Tibial artery (tissue), 4 donors: ENCODE data around the gene GEMIN4.

Experiments used
- DNase-seq, 2 donors: peaks; one replicate each; pipeline ENCODE4 v3.0.0-alpha.2; 2019
- H3K27ac ChIP-seq, 2 donors: fragments of 200-600 bp; sonication (generic) in 1 of 2; 1 replicate in 1 of 2; 2 replicates in 1 of 2; pipeline ENCODE4 v1.5.1; 2018 to 2019; ENCODE audit warnings: mild to moderate bottlenecking in 1 of 2
- H3K27me3 ChIP-seq, 2 donors: fragments of 200-600 bp; sonication (generic) in 1 of 2; one replicate each; pipeline versions ENCODE4 v1.5.1 to v1.6.0; 2016 to 2019
- H3K36me3 ChIP-seq, 3 donors: fragments of 200-600 bp; sonication (generic) in 2 of 3; one replicate each; pipeline ENCODE4 v1.5.1; 2016 to 2019; ENCODE audit warnings: mild to moderate bottlenecking in 2 of 3
- H3K4me1 ChIP-seq, 4 donors: fragments of 200-600 bp; sonication (generic) in 2 of 4; 1 replicate in 3 of 4; 2 replicates in 1 of 4; pipeline ENCODE4 v1.5.1; 2016 to 2019
- H3K4me3 ChIP-seq, 2 donors: fragments of 200-600 bp; sonication (generic) in 1 of 2; 1 replicate in 1 of 2; 2 replicates in 1 of 2; pipeline ENCODE4 v1.5.1; 2018 to 2019; ENCODE audit warnings: mild to moderate bottlenecking in 2 of 2
- H3K9me3 ChIP-seq, 3 donors: fragments of 200-600 bp; sonication (generic) in 1 of 3; one replicate each; pipeline ENCODE4 v1.5.1; 2016 to 2019
- CTCF ChIP-seq, 2 experiments: fragments of 200-600 bp in 1 of 2; fragments of 450-650 bp in 1 of 2; IDR thresholded peaks; one replicate each; pipeline ENCODE4 v1.5.1; 2017 to 2019; ENCODE audit warnings: antibody characterized with exemption in 2 of 2, mild to moderate bottlenecking in 1 of 2, moderate library complexity in 1 of 2
- intact Hi-C: fragments of 100-400 bp; cut with DNase I; formaldehyde crosslinking; loops from one replicate; pipeline ENCODE4 v1.15.0; 2023; ENCODE audit warnings: low total_unique reads

GEMIN4 gene

GRCh38 chr17:797236-797840 lies 45.3 kb upstream of the GEMIN4 start:
- no peak overlapping the region for H3K27ac ChIP-seq
- intact Hi-C loops, result no loop called here
- H3K9me3 ChIP-seq, result no peaks in the 10 kb centered on the region
- no peak for DNase-seq
- no peak overlapping the region for H3K4me3 ChIP-seq
- no peak for TF ChIP-seq CTCF (IDR thresholded peaks at IDR 0.05)
- peaks cover 0 to 31% (median 12%) of the 10 kb centered on the region in 4 donors for H3K4me1 ChIP-seq
- H3K36me3 ChIP-seq, result peaks cover under 1 to 25% (median 5%) of the 10 kb centered on the region in 3 donors
- H3K27me3 ChIP-seq, result no peaks in the 10 kb centered on the region

- peaks cover 8 to 31% (median 13%) of the 10 kb centered on the region in 3 donors for H3K36me3 ChIP-seq
- no peak for TF ChIP-seq CTCF (IDR thresholded peaks at IDR 0.05)
- peaks cover 0 to 23% (median 9%) of the 10 kb centered on the region in 4 donors for H3K4me1 ChIP-seq
- H3K9me3 ChIP-seq, result no peaks in the 10 kb centered on the region
- no peaks in the 10 kb centered on the region for H3K27me3 ChIP-seq
- peak in 1 of 2 donors; percentile 38 for DNase-seq
- H3K27ac ChIP-seq, result no peak overlapping the region
- H3K4me3 ChIP-seq, result no peak overlapping the region
- intact Hi-C loops, result no loop called here
Observed at GRCh38 chr17:796609-797008, 44.5 kb upstream of the GEMIN4 start.

GRCh38 chr17:795721-796120 lies 43.7 kb upstream of the GEMIN4 start:
- no peak overlapping the region for H3K4me3 ChIP-seq
- no peak for DNase-seq
- peaks cover 8 to 35% (median 19%) of the 10 kb centered on the region in 3 donors for H3K36me3 ChIP-seq
- no peaks in the 10 kb centered on the region for H3K27me3 ChIP-seq
- no peaks in the 10 kb centered on the region for H3K9me3 ChIP-seq
- peaks cover 0 to 17% (median 9%) of the 10 kb centered on the region in 4 donors for H3K4me1 ChIP-seq
- no peak for TF ChIP-seq CTCF (IDR thresholded peaks at IDR 0.05)
- intact Hi-C loops, result loop anchor here (2.0 kb wide), 1 partner anchor 185 kb away; no protein-coding TSS in a partner anchor
- H3K27ac ChIP-seq, result peak overlapping the region; percentile 26 to 68

- peaks cover 8 to 32% (median 19%) of the 10 kb centered on the region in 3 donors for H3K36me3 ChIP-seq
- intact Hi-C loops, result loop anchor here (2.0 kb wide), 1 partner anchor 186 kb away; no protein-coding TSS in a partner anchor
- H3K27ac ChIP-seq, result peak overlapping the region; percentile 26 to 68
- H3K4me1 ChIP-seq, result peaks cover 0 to 19% (median 9%) of the 10 kb centered on the region in 4 donors
- H3K4me3 ChIP-seq, result peak overlapping the region; percentile 34 to 40
- no peaks in the 10 kb centered on the region for H3K27me3 ChIP-seq
- DNase-seq, result no peak
- no peak for TF ChIP-seq CTCF (IDR thresholded peaks at IDR 0.05)
- no peaks in the 10 kb centered on the region for H3K9me3 ChIP-seq
Observed at GRCh38 chr17:795276-795675, 43.2 kb upstream of the GEMIN4 start.

- Histone ChIP-seq H3K4me3 (peak overlapping the region; percentile 34 to 40), H3K36me3 (peaks cover 10 to 32% (median 23%) of the 10 kb centered on the region in 3 donors), H3K4me1 (peaks cover 0 to 23% (median 9%) of the 10 kb centered on the region in 4 donors), H3K9me3 (no peaks in the 10 kb centered on the region), H3K27me3 (no peaks in the 10 kb centered on the region), H3K27ac (peak overlapping the region in 1 of 2 donors; percentile 68)
- intact Hi-C loops, result loop anchor here (2.0 kb wide), 1 partner anchor 186 kb away; no protein-coding TSS in a partner anchor
- peak; percentile 81 to 96 for TF ChIP-seq CTCF (IDR thresholded peaks at IDR 0.05)
- peak; percentile 85 to 90 for DNase-seq
Observed at GRCh38 chr17:794876-795275, 42.8 kb upstream of the GEMIN4 start.
